B cell (primary cell): ENCODE measurements around the gene PIK3R4.

Experiments used
- CTCF ChIP-seq: fragments of 200-600 bp; IDR thresholded peaks from one replicate; pipeline ENCODE4 v1.8.0; 2022; ENCODE audit warnings: antibody characterized with exemption, mild to moderate bottlenecking
- EZH2 ChIP-seq: IDR thresholded peaks from 2 replicates; pipeline ENCODE4 v1.6.1; 2012; ENCODE audit warnings: borderline replicate concordance, low read depth, mild to moderate bottlenecking, moderate library complexity, low read length; ENCODE audit not compliant: insufficient read depth, poor library complexity, severe bottlenecking

GRCh38 chr3:130737622-130738021, 9.0 kb downstream of the PIK3R4 start:
- TF ChIP-seq CTCF (no peak), EZH2 (no peak)
